GM19395 (cell line): ENCODE results near the gene TBC1D4.

ENCODE experiments used
- ATAC-seq: cut with Tn5 transposase; IDR thresholded peaks from one replicate; pipeline ENCODE4 v1.9.1; 2021; ENCODE audit warnings: mild to moderate bottlenecking, moderate library complexity; ENCODE audit not compliant: unreplicated experiment

Gene TBC1D4

DNA sequence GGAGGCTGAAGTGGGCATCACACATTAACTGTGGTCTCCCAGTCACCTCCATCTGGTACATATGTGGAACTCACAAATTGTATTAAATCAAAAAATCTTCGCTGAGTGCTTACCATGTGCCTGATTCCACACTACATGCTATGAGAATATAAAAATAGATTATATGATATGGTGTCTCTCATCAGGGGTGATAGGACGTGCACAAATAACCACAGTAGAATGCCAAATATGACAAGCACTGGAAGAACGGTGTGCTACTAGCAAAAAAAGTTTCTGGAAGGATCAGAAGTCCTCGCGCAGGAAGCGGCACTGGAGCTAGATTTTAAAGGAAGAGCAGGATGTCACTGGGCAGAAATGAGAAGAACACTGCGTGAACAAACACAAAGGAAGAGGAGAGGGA lies 62.3 kb downstream of the TBC1D4 start:
- no peak for ATAC-seq

DNA sequence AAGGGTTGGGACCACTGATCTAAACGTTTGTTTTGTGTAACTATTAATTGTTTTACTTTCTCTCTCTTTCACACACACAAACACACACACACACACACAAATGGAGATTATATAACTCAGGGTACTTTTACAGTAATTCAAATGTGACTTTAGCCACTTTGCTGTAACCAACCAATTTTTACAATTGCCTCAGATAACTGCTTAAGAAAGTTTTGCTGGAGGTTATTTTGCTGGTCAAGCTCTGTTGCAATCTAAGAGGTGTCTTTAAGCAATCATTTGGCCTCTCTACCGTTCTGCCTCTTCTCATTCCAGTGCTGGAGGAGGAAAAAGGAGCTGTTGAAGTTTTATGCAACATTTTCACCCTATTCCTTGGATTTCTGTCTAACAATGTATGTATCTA lies 63.0 kb downstream of the TBC1D4 start:
- ATAC-seq, result no peak

DNA sequence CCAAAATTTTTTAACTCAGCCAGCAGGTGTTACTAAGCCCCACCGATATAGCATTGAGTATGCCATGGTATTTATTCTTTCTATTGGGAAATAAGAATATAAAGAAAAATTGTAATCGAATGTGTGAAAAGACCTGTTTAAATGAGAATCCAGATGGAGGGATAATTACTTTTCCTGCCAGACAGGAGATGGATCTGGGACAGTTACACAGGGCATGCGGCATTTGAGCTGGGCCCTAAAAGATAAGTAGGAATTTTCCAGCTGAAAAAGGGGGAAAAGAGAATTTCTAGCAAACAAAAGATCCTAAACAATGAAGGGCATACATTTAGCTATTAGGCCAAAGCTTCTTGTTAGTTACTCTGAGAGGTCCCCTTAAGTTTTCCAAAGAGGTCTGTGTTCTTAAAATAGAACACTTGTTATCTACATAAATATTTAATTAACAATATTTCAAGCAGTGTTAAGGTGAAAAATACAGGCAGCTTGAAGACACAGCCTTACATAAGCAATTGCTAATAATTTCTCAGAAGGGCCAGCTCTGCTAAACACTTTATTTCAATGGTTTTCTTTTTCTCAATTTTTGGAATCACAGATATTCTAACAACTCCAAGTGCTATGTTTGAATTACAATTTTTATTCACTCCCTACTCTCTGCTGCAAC lies 63.7 kb downstream of the TBC1D4 start:
- no peak for ATAC-seq

DNA sequence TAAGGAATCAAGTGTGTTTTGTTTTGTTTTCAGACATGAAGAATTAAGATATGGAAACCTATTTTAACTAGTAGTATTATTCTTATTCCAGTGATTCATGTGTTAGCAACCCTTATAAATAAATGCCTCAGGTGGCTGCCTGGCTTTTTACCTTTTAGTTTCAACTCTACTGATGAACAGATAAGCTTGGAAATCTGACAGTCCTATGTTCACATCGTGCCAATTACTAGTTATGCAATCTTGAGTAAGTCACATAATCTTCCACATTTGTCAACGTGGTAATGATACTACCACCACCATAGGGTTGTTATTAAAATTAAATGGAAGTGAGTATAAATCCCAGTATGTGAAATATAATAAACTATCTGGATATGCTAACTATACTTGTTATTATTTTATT lies 64.3 kb downstream of the TBC1D4 start:
- no peak for ATAC-seq

DNA sequence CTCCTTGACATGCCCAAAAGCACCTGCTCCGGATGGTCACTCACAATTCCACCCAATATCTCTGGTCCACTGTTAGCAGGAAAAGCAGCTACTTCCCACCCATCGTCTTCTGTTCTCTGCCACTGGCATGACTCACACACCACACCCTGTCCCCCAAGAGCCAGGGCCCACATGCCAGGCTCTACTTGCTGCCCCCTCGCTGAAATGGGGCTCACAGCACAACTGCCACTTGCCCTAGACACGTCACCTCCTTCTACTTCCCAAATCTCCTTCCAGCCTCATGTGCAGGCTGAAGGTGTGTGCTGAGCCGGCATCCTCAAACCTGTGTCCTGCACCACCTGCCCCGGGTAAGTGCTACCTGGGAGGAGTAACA lies 65.0 kb downstream of the TBC1D4 start:
- ATAC-seq, result no peak

DNA sequence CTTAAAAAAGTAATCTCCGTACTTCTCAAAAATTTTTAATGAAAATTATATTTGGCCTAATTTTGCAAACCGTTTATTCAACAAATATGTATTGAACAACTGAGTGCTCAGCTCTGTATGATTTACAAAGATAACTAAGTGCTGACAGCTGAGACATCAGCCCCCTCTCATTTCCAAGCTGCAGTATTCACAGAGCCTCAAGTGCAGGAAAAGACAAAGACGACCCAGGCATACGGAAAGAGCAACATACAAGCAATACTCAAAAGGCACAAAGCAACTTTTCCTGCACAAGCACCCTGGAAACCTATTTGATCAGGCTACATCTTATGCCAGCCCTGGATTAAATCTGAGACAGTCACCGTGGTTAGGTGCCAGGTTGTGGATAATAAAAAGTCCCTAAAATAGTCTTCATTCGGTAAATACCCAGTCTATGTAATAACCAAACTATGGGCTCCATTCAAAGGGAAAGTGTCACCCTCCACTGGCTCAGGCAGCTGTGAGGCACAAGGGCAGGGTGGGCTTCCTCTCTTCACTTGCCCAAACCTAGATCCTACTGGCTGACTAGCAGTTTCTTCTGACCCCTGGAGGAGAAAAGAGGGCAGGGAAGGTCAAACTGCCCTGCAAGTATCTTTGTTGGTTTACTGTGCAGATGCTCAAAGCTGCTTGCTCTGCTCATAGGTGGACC lies 65.5 kb downstream of the TBC1D4 start:
- peak; percentile 68 for ATAC-seq

DNA sequence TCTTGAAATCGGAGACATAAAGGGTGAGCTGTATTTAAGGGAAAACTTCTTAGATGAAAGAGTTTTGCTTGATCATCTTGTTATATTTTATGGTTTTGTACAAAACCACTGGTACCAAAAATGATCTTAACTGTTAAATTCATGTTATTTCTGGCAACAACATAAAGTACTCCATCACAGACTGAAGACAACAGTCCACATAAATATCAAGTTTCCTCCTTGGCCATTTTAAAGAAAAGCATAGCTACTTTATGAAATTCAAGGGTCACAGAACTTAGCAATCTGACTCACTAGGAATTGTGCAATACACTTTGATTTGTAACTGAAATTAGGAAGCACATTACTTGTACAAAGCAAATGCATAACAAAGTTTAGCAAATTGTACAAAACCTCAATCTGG lies 66.3 kb downstream of the TBC1D4 start:
- ATAC-seq, result no peak

DNA sequence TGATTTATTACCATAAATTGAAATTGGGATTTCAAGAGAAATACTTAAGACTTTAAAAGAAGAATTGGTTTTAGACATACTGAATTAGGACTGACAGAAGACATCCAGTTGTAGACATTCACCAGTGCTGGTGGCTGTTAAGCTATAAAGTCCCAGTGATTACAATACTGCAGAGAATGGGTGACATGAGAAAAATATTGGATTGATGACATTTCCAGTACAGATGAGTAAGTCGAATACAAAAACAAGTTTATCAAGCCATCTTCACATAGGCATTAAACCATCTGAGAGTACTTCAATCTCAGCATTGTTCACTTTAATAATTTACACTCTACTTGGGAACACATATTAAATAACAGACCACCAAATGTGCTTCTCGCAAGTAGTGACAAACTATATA lies 66.8 kb downstream of the TBC1D4 start:
- ATAC-seq, result no peak

DNA sequence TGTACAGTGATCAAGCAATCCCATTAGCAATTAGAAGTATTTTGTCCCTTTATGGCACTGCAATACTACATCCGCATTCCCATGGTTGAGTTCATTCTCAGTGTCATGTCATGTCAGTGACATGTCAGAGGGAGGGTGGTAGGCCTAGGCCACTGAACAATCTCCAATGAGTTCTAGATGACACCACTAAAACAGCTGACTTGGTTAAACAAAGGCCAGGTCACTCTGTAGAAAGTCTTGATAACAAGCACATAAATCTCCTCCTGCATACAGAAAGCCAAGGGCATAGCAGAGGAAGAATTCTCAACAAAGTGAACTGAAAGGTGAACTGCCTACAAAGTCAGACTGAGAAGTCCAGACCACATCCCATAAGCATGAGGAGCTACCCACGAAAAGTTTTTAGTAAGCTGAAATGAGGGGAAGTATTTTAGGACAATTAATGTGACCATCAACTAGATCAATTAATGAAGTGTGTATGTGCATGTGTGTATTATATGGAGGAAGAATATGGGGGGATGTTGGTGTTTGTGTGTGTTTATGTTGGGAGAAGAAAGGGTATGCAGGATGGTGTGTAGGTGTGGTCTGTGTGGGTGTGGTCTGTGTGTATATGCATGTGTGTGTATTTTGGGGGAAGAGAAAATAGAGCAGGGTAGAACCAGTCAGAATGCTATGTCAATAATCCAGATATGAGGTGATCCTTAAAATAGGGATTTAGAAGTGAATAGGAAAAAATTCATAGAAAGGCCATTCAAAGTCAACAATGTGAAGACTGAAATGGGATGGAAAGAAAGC lies 67.7 kb downstream of the TBC1D4 start:
- ATAC-seq, result no peak

DNA sequence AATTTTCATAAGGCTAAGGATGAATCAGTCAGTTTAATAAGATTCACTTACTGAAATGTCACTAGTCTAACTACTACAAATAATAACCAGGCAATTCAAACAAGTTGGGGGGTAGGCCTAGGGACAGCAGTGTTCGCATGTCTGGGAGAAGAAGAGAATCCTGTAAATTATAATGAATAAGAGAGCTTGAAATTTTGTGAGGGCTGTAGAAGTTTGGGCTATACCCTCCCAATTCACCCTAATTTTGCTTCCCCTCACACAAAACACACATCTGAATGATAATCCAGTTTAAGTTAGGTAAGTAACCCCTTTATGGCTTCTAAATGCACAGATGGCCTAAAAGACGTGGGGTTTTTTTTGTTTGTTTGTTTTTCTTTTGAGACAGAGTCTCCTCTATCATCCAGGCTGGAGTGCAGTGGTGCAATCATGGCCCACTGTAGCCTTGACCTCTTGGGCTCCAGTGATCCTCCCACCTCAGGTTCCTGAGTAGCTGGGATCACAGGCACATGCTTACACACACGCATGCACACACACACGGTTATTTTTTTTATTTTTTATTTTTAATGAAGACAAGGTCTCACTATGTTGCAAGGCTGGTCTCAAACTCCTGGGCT lies 69.9 kb downstream of the TBC1D4 start:
- ATAC-seq, result no peak

DNA sequence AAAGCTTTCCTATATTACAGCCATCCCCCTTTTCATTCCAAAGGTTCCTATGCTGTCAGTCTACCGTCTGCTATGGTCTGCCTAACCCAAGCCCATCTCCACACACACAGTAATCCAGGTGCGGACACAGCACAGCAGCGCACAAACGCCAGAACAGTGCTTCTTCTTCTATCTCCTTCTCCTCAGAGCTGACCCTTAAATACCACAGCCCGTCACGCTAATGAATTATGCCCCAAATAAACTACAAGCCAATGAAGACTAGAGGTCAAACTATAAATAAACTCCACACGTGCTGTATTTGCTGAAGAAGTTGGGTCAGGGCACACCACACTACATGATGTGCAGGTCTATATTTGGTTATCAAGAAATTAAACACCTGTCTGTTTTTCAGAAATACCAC lies 71.8 kb downstream of the TBC1D4 start:
- ATAC-seq, result no peak

DNA sequence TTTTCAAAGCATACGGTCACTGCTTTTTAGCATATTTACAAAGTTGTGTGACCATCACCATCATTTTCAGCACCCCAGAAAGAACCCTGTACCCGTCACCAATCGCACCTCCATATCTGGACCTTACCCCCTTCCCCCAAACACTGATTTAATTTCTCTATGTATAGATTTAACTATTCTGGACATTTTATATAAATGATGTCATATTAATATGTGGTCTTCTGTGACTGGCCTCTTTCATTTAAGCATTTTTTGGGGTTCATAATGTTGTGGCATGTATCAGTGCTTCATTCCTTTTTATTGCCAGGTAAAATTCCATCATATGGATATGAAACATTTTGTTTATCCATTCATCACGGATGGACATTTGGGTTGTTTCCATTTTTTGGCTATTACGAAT lies 74.0 kb downstream of the TBC1D4 start:
- no peak for ATAC-seq

DNA sequence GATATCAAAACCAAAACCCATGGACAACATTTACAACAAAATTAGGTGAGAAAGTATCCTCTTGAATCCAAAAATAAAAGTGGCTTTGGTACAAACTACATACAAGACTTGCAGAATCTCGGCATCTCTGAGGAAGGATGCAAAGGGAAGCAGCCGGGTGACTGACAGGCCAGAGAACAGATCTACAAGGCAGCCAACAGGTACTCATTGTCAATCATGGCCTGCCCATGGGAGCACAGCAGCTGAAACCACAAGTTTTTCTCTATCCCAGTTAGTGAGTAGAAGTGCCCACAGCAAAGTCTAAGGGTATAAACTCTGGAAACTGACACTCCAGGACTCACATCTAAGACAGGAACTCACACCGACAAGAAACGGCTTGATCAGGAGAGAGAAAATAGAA lies 74.5 kb downstream of the TBC1D4 start:
- ATAC-seq, result no peak

DNA sequence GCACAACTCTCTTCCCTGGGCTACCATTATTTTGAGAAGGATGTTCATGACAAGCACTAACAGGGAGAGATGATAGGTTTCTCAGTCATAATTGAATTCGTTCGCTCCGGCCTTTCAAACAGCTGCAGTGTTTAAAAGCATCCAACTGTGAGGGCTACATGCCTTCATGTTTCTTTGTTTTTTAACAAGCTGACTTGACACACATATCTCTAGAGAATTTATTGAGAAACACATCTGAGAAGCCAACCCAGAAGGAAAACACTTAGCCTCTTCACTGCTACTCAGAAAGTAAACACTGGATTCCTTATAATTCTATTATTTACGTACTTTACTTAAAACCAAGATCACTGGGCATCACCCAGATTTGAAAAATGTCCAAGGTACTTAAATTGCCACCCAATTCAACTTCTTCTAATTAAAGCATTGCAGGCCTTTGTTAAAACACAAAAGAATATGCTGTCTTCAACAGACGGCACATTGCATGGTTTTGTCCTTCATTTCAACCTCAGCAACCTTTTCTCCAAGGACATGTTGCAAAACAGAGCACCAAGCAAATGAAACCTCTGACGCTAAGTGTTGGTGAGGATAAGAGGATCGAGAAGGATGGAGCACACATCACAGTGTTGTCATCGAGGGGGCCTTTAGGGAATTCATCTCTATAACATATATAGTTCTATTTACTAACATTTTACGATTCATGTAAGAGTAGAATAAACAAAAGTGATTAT lies 75.8 kb downstream of the TBC1D4 start:
- ATAC-seq, result no peak

DNA sequence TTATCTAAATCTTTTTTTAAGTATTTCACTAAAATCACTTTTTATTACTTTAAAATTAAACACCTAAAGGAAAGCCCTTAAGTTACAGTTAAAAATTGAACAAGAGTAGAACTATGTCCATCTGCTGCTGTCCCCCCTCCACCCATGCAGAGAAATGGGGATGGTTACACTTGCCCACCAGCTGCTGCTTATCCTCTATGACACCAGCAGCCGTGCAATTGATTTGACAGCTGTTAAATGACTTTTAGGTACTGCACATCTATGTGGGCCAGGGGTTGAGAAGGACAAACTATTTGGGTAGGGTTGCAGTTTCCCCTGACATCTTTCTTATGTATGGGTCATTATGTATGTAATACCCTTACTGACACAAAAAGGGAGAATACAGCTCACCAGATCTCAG lies 77.2 kb downstream of the TBC1D4 start:
- ATAC-seq, result no peak

DNA sequence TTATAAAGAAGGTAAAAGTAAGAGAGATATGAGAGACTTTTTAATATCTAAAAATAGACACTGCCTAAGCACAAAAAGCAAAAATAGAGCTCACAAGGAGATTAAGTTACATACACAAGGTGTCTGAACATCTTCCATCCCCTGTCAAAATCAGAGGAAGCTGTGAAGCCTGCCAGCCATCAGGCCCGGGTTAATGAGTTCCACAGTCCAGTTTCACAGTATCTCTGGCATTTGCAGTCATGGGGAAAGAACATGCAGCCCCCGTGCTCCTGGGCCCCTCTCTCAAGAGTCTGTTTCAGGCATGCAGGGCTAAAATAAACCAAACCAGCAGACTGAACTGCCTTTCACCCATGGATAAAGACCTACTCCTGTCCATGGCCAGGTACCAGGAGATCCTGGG lies 79.2 kb downstream of the TBC1D4 start:
- peak; percentile 80 for ATAC-seq

DNA sequence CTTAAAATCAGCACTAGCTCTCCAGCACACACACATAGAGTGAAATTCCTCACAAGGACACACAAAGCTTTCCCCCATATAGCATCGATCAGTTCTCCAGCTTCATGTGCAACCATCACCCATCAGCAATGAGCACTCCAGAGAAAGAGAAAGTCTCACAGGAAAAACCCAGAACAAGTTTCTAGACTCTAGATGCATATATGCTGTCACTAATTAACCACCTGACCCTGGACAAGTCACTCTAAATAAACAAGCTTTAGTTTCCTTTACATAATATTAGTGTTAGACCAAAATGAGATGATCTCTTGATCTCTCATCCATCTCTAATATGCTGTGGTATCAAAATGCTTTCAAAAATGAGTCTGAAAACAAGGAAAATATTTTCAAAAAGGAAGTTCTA lies 81.2 kb downstream of the TBC1D4 start:
- ATAC-seq, result peak; percentile 39

DNA sequence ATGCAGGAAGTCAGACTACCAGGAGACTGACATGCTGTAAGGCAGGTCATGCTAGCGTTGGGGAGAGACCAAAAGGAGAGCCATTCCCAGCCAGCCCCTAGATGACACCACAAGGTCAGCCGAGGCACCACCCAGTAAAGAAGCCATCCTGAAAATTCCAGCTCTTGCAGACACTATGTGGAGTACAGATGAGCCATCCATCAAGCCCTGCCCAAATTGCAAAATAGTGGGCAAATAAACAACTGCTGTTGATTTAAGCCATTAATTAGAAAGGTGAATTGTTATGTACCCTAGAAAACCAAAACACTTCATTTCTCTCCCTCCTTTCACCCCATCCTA lies 82.1 kb downstream of the TBC1D4 start:
- ATAC-seq, result no peak

DNA sequence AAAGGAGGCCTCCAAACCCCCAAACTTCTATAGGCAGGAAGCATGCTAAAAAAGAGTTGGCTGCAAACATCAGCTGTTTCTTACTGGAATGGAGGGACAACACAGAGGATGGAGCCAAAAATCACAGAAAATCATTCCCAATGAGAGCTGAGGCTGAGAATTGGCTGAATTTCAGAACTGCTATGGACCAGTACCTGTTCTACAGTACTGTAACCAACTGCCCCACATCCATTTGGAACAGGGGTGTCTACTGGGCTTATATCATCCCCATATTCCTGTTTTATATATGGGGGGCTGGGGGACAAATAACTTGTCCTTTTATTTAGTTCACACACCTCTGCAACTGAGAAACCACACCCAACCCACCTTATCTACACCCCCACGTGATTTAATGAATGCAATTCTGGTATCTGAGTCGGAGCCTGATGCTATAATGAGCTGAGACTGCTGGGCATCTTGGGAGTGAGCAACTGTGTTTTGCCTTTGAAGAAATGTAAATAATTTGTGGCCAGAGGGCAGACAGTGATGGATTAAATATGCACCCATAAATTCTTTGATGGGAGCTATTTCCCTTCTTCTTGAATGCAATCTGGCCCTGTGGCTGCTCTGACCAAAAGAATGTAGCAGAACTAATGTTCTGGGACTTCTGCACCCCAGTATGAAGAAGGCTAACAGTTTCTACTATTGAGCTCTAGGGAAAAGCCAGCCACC lies 82.6 kb downstream of the TBC1D4 start:
- ATAC-seq, result no peak

DNA sequence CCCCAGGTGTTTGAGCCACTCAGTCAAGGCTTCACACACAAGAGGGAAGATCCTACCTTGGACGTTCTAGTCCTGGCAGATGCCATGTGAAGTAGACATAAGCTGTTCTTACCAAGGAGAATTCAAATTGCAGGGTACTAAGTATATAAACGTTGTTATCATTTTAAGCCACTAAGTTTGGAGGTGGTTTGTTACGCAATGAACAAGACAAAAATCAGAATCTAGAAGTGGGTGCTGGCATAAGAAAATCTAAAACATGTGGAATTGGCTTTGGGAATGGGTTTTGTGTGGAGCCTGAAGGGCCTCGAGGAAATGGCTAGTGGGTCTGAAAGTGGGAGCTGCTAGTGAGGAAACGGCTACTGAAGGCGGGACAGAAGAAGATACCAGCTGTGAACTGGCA lies 83.9 kb downstream of the TBC1D4 start:
- no peak for ATAC-seq

DNA sequence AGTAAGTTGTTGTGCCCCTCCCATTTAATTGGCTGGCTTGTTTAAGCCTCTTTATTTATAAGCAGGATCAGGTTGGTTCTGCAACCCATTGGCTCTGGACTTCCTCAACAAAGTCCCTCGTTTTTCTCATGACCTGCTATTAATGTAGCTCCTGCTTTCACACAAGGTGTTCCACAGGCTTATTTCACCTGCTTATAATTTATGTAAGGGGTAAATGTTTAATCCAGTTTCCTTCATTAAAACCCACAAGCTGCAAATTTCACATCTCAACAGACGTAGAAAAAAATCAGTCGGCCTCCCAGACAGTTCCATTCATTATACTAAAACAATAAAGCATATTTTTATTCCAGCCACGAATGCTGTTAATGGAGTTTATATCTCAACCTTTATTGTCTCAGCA lies 86.1 kb downstream of the TBC1D4 start:
- ATAC-seq, result no peak
